Measurements from ENCODE around the gene EP400.

DNA sequence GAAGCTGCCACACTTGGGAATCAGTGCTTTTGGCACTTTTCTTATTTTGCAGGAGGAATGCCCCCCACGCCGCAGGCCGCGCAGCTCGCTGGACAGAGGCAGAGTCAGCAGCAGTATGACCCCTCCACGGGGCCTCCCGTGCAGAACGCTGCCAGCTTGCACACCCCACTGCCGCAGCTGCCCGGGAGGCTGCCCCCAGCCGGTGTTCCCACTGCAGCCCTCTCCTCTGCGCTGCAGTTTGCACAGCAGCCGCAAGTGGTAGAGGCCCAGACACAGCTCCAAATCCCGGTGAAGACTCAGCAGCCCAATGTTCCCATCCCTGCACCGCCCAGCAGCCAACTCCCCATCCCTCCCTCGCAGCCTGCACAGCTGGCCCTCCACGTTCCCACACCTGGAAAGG is 32.3 kb downstream of the EP400 start:
- TF ChIP-seq, protein P1, sequence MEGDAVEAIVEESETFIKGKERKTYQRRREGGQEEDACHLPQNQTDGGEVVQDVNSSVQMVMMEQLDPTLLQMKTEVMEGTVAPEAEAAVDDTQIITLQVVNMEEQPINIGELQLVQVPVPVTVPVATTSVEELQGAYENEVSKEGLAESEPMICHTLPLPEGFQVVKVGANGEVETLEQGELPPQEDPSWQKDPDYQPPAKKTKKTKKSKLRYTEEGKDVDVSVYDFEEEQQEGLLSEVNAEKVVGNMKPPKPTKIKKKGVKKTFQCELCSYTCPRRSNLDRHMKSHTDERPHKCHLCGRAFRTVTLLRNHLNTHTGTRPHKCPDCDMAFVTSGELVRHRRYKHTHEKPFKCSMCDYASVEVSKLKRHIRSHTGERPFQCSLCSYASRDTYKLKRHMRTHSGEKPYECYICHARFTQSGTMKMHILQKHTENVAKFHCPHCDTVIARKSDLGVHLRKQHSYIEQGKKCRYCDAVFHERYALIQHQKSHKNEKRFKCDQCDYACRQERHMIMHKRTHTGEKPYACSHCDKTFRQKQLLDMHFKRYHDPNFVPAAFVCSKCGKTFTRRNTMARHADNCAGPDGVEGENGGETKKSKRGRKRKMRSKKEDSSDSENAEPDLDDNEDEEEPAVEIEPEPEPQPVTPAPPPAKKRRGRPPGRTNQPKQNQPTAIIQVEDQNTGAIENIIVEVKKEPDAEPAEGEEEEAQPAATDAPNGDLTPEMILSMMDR (IDR thresholded peaks at IDR 0.05; ENCODE audit: low read length): no peak
- no peak for TF ChIP-seq EZH2 (IDR thresholded peaks at IDR 0.05; ENCODE audit: borderline replicate concordance, low read length)
